SK-N-SH treated with all-trans-retinoic acid at 6 μM for 48 hours (cell line): ENCODE results near the gene CMKLR1.

Source experiments
- ATAC-seq: fragments of 200-7000 bp; cut with Tn5 transposase; 3 replicates; pipeline ENCODE4 v1.9.1; 2020; ENCODE audit warnings: mild to moderate bottlenecking, moderate library complexity
- ARNTL ChIP-seq: fragments of 450-650 bp; formaldehyde crosslinking; IDR thresholded peaks from 2 replicates; pipeline ENCODE4 v1.5.0; 2020; ENCODE audit warnings: low read depth, mild to moderate bottlenecking, moderate library complexity, borderline replicate concordance
- BACH2 ChIP-seq: fragments of 250-450 bp; sonication (Bioruptor Pico); IDR thresholded peaks from 2 replicates; pipeline ENCODE4 v1.9.0; 2021; ENCODE audit warnings: mild to moderate bottlenecking, borderline replicate concordance
- CSDC2 ChIP-seq: fragments of 250-450 bp; sonication (Bioruptor Pico); IDR thresholded peaks from 2 replicates; pipeline ENCODE4 v1.5.0; 2020; ENCODE audit warnings: mild to moderate bottlenecking, moderate library complexity
- ESRRG ChIP-seq: fragments of 250-450 bp; sonication (Bioruptor Pico); IDR thresholded peaks from 2 replicates; pipeline ENCODE4 v1.6.1; 2021; ENCODE audit warnings: mild to moderate bottlenecking
- GLIS3 ChIP-seq: fragments of 250-450 bp; sonication (Bioruptor Pico); IDR thresholded peaks from 2 replicates; pipeline ENCODE4 v1.5.0; 2020; ENCODE audit warnings: mild to moderate bottlenecking, moderate library complexity
- PATZ1 ChIP-seq: fragments of 250-450 bp; sonication (Bioruptor Pico); IDR thresholded peaks from 2 replicates; pipeline ENCODE4 v1.8.0; 2020; ENCODE audit warnings: mild to moderate bottlenecking, moderate library complexity, borderline replicate concordance
- PPARA ChIP-seq: fragments of 250-450 bp; sonication (Bioruptor Pico); IDR thresholded peaks from 2 replicates; pipeline ENCODE4 v1.5.0; 2020; ENCODE audit warnings: mild to moderate bottlenecking, borderline replicate concordance
- RARB ChIP-seq: fragments of 250-450 bp; sonication (Bioruptor Pico); IDR thresholded peaks from 2 replicates; pipeline ENCODE4 v1.8.0; 2021; ENCODE audit warnings: mild to moderate bottlenecking, moderate library complexity
- SNAI2 ChIP-seq: fragments of 250-450 bp; sonication (Bioruptor Pico); IDR thresholded peaks from 2 replicates; pipeline ENCODE4 v1.5.0; 2020; ENCODE audit warnings: mild to moderate bottlenecking, moderate library complexity
- TCF4 ChIP-seq: fragments of 250-450 bp; sonication (Bioruptor Pico); IDR thresholded peaks from 2 replicates; pipeline ENCODE4 v1.8.0; 2021; ENCODE audit warnings: mild to moderate bottlenecking, moderate library complexity, borderline replicate concordance
- TOX ChIP-seq: fragments of 250-450 bp; sonication (Bioruptor Pico); IDR thresholded peaks from 2 replicates; pipeline ENCODE4 v1.8.0; 2021; ENCODE audit warnings: mild to moderate bottlenecking, moderate library complexity, borderline replicate concordance
- ZC3H10 ChIP-seq: fragments of 250-450 bp; sonication (Bioruptor Pico); IDR thresholded peaks from 2 replicates; pipeline ENCODE4 v1.5.1; 2021; ENCODE audit warnings: mild to moderate bottlenecking, moderate library complexity
- ZFP30 ChIP-seq: fragments of 450-650 bp; formaldehyde crosslinking; IDR thresholded peaks from 2 replicates; pipeline ENCODE4 v1.5.0; 2022; ENCODE audit warnings: mild to moderate bottlenecking, moderate library complexity
- ZNF8 ChIP-seq: fragments of 450-650 bp; formaldehyde crosslinking; IDR thresholded peaks from 2 replicates; pipeline ENCODE4 v1.5.0; 2020; ENCODE audit warnings: mild to moderate bottlenecking, moderate library complexity
- TF ChIP-seq, protein P1 (sequence below): fragments of 250-450 bp; sonication (Bioruptor Pico); IDR thresholded peaks from 2 replicates; pipeline ENCODE4 v1.5.1; 2021; ENCODE audit warnings: mild to moderate bottlenecking, moderate library complexity
- TF ChIP-seq, protein P2 (sequence below): fragments of 250-450 bp; sonication (Bioruptor Pico); IDR thresholded peaks from 2 replicates; pipeline ENCODE4 v1.8.0; 2021; ENCODE audit warnings: low read depth, mild to moderate bottlenecking, moderate library complexity, borderline replicate concordance
- TF ChIP-seq, protein P3 (sequence below): fragments of 250-450 bp; sonication (Bioruptor Pico); IDR thresholded peaks from 2 replicates; pipeline ENCODE4 v1.5.0; 2020; ENCODE audit warnings: mild to moderate bottlenecking, moderate library complexity

The CMKLR1 gene

GRCh38 chr12:108368089-108368488, 29.0 kb upstream of the CMKLR1 start (continued):
- TF ChIP-seq RARB (CRISPR knock-in tag) = no peak
- no peak for TF ChIP-seq TOX (CRISPR knock-in tag)
- TF ChIP-seq GLIS3 (CRISPR knock-in tag) = no peak
- TF ChIP-seq TCF4 (CRISPR knock-in tag) = no peak
- no peak for TF ChIP-seq CSDC2 (CRISPR knock-in tag)
- TF ChIP-seq, all 23 proteins: peak for 0

DNA sequence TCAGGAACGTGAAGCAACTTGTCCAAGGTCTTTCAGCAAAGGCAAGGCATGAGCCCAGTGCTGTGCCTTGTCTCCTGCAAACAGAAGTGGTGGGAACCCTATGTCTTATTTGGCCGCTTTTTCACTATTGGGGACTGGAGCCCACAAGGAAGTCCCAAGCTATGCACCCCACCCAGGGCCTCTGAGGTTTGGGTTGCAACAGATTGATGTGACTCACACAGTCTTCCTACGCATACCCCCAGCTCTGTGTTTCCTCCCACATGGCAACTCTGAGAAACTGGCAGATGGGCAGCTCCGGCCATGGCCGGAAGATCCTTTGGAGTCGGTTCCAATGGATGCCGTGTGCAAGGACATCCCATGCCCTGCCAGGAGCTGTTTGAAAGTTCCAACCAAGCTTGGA, 28.3 kb upstream of the CMKLR1 start:
- TF ChIP-seq GLIS3 (CRISPR knock-in tag) (no peak), ESRRG (CRISPR knock-in tag) (no peak), TCF4 (CRISPR knock-in tag) (no peak), ZNF8 (no peak), ZC3H10 (CRISPR knock-in tag) (no peak), BACH2 (CRISPR knock-in tag) (no peak), PATZ1 (no peak), PPARA (no peak), SNAI2 (CRISPR knock-in tag) (no peak), CSDC2 (CRISPR knock-in tag) (no peak), ARNTL (CRISPR knock-in tag) (no peak)
- TF ChIP-seq, protein P1, sequence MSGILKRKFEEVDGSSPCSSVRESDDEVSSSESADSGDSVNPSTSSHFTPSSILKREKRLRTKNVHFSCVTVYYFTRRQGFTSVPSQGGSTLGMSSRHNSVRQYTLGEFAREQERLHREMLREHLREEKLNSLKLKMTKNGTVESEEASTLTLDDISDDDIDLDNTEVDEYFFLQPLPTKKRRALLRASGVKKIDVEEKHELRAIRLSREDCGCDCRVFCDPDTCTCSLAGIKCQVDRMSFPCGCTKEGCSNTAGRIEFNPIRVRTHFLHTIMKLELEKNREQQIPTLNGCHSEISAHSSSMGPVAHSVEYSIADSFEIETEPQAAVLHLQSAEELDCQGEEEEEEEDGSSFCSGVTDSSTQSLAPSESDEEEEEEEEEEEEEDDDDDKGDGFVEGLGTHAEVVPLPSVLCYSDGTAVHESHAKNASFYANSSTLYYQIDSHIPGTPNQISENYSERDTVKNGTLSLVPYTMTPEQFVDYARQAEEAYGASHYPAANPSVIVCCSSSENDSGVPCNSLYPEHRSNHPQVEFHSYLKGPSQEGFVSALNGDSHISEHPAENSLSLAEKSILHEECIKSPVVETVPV (CRISPR knock-in tag) = no peak
- TF ChIP-seq, protein P2, sequence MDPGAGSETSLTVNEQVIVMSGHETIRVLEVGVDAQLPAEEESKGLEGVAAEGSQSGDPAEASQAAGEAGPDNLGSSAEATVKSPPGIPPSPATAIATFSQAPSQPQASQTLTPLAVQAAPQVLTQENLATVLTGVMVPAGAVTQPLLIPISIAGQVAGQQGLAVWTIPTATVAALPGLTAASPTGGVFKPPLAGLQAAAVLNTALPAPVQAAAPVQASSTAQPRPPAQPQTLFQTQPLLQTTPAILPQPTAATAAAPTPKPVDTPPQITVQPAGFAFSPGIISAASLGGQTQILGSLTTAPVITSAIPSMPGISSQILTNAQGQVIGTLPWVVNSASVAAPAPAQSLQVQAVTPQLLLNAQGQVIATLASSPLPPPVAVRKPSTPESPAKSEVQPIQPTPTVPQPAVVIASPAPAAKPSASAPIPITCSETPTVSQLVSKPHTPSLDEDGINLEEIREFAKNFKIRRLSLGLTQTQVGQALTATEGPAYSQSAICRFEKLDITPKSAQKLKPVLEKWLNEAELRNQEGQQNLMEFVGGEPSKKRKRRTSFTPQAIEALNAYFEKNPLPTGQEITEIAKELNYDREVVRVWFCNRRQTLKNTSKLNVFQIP (CRISPR knock-in tag) = no peak
- TF ChIP-seq, protein P3, sequence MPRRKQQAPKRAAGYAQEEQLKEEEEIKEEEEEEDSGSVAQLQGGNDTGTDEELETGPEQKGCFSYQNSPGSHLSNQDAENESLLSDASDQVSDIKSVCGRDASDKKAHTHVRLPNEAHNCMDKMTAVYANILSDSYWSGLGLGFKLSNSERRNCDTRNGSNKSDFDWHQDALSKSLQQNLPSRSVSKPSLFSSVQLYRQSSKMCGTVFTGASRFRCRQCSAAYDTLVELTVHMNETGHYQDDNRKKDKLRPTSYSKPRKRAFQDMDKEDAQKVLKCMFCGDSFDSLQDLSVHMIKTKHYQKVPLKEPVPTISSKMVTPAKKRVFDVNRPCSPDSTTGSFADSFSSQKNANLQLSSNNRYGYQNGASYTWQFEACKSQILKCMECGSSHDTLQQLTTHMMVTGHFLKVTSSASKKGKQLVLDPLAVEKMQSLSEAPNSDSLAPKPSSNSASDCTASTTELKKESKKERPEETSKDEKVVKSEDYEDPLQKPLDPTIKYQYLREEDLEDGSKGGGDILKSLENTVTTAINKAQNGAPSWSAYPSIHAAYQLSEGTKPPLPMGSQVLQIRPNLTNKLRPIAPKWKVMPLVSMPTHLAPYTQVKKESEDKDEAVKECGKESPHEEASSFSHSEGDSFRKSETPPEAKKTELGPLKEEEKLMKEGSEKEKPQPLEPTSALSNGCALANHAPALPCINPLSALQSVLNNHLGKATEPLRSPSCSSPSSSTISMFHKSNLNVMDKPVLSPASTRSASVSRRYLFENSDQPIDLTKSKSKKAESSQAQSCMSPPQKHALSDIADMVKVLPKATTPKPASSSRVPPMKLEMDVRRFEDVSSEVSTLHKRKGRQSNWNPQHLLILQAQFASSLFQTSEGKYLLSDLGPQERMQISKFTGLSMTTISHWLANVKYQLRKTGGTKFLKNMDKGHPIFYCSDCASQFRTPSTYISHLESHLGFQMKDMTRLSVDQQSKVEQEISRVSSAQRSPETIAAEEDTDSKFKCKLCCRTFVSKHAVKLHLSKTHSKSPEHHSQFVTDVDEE (CRISPR knock-in tag) = no peak
- ATAC-seq = no peak

DNA sequence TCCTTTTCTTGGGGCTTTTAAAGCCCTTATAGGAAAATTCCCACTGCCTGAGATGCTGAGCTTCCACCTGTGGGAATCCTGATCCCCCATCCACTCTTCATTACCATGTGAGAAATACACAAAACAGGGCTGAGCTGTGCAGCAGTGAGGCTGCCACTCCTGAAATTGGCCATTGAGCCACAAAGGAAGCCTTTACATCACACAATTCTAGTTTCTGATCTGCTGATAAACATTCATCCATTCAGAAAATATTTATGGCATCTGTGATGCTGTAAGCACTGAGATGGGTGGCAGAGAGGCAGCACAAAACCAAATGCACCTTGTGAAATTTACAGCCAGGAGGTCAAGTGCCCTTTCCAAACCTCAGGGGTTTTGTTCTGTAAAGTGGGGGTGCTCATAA, 26.2 kb upstream of the CMKLR1 start:
- no peak for ATAC-seq

More for the DNA sequence above, 26.2 kb upstream of the CMKLR1 start:
- no peak for TF ChIP-seq PATZ1
- no peak for TF ChIP-seq RARB (CRISPR knock-in tag)
- no peak for TF ChIP-seq GLIS3 (CRISPR knock-in tag)
- no peak for TF ChIP-seq ARNTL (CRISPR knock-in tag)
- TF ChIP-seq, protein P2 (CRISPR knock-in tag) = no peak
- no peak for TF ChIP-seq ZNF8
- no peak for TF ChIP-seq TCF4 (CRISPR knock-in tag)
- no peak for TF ChIP-seq BACH2 (CRISPR knock-in tag)
- no peak for TF ChIP-seq ZFP30 (CRISPR knock-in tag)
- TF ChIP-seq ZC3H10 (CRISPR knock-in tag) = no peak
- TF ChIP-seq, protein P3 (CRISPR knock-in tag) = no peak
